ENCODE measurements around the gene PTK6.
"Not testable (repeated sequence)": the region's sequence is repeated elsewhere in the genome, so short reads cannot be mapped to it uniquely, and the experiment has no call there.

PTK6 gene

DNA sequence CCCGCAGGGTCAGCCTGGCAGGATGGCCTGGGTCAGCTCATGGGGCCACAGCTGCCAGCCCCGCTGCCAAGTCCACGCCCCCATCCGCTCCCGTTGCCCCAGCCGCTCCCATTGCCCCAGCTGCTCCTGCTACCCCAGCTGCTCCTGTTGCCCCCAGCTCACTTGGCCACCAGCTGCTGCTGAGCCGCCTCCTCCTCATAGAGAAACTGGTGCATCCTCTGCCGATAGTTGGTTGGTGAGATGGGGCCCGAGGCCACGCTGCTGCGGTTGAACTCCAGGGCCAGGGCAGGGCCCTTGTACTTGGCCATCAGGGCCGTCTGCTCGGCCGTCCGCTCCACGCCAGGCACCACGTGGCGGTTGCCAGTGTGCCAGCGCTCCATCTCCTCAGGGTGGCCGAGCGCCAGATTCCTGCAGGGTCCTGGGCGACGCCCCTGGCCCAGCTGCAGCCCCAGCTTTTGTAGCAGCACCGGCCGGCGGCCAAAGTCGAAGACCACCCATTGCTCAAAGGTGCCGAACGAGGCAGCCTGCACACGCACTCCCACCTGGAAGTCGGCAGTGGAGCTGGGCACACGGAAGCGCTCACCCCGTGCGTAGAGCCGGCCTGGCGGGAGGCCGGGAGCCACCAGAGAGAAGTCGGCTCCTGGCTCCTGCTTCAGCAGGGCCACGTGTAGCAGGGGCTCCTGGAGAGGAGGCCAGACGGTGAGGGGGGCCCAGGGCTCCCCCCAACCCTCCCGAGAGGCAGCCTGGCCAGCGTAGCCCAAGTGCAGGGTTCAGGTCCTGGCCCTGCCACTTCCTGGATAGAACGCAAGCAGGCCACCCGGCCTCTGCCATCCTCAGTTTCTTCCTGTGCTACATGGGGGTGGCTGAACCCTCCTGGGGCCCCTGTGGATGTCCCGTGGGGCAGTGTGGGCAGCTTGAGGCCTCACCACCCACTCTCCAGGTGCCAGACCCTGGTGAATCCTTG is 32.1 kb upstream of the PTK6 start:
- no peak for DNase-seq

DNA sequence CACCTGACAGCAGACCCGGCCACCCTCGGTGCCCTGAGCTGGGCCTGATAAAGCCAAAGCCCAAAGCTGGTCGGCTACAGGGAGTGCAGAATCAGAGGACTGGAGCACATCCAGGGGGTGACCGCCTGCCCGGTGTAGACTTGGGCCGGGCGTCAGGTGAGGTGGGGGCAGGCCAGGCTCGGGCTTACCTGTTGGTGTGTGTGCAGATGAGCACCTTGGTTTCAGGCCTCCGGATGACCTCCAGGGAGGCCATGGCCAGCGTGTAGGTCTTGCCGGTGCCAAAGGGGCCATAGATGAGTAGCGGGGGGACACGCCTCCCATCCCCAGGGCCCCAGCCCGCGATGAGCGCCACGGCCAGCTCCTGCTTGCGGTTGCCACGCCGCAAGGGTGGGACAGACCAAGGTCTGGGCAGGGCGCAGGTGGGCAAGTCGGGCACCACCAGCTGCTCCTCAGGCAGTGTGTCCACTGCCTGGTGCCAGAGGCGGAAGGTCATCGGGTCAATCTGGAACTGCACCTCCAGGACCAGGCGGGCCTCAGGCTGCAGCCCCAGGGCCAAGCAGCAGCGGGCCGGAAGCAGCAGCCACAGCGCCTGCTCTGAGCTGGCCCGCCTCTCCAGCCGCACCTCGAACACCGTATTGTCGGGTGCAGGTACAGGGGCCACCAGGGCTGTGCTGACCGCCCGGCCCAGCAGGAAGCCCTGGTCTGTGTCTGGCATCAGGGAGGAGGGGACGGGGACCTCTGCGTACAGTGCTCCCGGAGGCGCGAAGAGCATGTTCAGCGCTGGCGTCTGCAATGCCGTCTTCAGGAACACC is 31.2 kb upstream of the PTK6 start:
- no peak for DNase-seq

DNA sequence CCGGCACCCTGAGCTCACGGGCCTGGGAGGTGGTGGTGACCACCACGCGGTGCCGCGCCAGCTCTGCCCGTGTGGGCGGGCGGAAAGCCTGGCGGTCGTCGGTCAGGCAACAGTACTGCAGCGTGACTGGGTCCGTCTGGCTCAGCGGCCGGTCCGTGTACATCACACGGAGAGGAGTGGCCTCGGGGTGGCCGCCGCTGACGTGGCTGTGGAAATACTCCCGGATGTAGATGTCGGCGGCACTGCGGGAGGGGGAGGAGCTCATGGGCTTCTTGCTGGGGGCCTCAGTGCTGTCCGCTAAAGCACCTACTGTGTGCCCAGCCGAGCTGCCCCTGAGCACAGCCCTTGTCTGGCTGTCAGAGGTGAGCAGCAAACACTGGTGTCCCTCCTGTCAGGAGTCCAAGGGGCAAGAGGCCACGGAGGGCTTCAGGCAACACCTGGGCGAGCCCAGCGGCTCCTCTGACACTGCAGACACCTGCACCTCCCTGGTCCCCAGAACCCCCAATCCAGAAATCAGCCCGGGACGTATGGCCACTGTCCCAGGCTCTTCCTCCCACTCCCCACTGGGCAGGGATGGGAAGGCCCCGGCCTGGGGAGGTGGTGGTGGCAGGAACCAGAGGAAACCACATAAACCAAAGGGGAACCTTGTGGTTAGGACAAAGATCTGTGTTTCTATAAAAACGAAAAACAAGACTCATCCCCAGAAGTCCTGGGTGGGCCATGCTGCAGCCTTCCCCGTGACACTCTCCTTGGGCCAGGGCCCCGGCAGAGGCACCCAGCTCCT is 30.4 kb upstream of the PTK6 start:
- no peak for DNase-seq

DNA sequence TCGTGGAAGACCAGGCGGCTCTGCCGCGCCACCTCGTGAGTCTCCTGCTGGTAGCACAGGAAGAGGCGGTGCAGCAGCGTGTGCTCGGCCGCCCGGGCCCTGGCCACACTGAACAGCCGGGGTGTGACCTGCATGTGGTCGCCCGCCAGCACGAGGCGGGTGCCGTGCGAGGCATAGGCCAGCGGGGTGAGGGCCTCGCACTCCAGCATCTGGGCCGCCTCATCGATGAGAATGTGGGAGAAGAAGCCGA is 29.9 kb upstream of the PTK6 start:
- no peak for DNase-seq

DNA sequence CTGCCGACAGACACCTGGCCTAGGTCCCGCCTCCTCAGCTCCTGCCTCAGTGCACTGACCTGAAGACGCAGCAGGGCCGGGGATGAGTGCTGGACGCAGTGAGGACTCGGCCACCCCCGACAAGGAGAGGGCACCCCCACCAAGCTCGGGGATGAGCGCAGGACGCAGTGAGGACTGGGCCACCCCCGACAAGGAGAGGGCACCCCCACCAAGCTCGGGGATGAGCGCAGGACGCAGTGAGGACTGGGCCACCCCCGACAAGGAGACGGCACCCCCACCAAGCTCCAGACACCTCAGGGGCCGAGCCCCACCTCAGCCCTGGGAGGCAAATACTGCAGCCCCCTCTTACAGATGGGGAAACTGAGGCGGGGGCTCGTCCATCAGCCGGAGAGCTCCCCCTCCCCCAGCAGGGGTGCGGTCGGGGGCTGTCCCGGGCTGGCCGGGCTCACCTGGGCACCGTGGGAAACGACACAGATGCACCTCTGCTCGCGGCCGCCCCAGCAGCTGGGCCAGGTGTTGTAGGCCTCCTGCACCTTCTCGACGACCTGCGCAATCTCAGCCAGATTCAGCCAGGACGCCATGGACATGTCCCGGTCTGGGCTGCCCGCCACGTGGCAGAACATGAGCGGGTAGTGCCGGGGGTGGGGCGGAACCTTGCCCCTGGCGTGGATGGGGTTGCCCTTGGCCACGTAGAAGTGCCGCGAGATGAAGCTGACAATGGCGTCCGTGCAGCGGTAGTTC is 29.4 kb upstream of the PTK6 start:
- DNase-seq = no peak

DNA sequence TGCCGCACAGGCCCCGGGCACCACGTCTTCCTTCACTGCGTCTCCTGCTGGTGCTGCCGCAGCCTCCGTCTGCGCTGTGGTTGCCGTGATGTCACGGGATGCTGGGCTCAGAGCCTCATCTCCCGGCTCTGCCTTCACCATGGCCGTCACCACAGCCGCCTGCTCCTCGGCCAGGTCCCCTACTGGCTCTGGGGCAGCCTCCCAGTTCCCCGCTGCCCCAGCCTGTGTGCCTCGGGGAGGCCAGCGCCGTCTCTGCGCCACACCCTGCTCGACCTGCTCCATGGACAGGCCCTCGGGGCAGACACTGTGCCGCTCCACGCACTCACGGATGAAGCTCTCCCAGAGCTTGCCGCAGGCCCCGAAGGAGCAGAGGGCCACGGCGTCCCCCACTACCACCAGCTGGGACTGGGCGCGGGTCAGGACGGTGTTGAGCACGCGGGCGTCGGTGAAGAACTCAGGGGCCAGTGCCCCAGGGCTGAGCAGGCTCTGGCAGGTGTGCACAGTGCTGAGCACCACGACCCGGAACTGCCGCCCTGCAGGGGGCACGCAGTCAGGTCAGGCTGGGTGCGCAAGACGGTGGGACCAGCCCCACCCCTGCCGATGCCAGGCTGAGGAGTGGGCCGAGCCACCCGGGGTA is 28.6 kb upstream of the PTK6 start:
- DNase-seq = no peak

DNA sequence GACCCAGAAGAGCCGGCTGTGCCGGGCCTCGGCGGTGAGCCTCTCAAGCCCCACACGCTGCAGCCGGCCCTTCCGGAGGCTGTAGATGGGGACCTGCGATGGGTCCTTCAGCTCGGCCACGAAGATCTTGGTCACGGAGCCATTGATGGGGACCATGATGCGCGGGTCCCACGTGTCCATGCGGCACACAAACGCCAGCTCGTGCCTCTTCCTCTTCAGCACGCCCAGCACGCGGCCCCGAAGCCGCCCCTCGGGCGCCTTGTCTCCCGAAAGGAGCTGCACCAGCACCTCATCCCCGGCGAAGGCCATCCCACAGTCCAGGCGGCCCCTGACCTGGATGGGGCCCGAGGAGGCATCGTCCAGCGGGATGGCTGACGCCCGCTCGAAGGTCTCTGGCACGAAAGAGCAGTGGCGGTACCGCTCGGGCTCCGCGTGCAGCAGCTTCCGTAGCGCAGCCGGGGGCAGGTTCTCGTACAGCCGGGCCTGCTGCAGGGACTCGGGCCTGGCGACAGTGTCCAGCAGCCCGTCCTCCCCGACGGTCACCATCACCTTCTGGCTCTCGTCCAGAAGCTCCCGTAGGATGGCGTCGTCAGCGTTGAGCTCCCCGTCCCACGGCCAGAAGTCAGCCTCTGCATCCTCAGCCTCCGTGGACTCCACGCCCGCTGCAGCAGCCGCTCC is 28.0 kb upstream of the PTK6 start:
- no peak for DNase-seq

DNA sequence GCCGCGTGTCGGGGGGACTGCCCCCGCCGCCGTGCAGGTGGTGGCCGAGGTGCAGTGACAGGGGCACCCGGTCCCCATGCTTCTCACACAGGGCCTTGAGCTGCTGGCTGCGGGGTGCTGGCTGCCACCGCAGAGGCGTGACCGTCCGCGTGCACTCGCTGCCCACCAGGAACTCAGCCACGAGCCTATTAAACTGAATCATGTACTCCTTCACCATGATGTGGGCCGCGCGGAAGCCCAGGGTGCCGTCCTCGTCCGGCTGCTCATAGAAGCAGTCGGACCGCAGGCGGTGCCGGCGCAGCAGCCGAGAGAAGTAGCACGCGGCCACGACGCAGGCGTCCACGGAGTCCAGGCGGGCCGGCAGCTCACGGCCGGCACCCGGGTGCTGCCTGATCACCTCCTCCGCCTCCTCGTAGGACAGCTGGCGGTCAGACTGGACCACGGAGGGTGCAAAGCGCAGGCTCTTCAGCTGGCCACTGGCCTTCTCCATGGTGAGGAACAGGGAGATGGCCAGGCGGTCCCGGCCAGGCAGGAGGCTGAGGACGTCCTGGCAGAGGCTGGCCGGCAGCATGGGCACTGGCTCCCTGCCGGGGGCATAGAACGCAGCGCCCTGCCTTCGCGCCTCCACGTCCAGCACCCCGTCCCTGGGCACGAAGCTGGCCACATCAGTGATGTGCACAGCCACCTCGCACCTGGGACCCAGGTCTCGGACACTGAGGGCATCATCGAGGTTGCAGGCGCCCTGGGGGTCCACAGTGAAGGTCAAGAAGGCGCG is 27.0 kb upstream of the PTK6 start:
- no peak for DNase-seq

DNA sequence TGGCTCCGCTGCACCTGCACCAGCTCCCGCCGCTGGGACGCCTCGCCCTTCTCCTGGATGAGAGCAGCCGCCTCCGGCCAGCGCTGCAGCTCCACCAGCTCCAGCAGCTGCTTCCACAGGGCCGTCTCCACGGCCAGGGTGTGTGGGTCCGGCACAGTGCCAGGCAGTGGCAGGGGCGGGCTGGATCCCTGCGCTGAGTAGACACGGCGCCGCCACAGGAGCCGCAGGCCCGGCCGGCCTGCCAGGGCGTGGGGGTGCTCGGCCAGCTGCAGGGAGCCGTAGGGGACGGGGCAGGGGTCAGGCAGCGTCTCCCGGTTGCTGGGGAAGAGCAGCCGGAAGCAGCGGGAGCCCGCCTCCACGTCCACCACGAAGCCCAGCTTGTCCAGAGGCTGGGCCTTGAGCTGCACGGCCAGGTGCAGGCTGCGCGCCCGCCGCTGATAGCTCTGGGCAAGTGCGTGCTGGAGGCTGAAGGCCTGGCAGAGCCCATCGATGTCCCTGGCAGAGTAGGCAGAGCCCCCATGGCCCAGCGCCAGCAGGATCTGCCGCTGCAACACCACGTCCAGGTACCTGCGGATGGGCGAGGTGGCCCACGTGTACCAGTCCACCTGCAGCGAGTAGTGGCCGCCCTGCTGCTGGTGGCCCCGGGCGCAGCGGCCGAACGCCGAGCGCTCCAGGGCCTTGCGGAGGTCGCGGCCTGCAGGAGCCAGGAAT is 26.2 kb upstream of the PTK6 start:
- no peak for DNase-seq

DNA sequence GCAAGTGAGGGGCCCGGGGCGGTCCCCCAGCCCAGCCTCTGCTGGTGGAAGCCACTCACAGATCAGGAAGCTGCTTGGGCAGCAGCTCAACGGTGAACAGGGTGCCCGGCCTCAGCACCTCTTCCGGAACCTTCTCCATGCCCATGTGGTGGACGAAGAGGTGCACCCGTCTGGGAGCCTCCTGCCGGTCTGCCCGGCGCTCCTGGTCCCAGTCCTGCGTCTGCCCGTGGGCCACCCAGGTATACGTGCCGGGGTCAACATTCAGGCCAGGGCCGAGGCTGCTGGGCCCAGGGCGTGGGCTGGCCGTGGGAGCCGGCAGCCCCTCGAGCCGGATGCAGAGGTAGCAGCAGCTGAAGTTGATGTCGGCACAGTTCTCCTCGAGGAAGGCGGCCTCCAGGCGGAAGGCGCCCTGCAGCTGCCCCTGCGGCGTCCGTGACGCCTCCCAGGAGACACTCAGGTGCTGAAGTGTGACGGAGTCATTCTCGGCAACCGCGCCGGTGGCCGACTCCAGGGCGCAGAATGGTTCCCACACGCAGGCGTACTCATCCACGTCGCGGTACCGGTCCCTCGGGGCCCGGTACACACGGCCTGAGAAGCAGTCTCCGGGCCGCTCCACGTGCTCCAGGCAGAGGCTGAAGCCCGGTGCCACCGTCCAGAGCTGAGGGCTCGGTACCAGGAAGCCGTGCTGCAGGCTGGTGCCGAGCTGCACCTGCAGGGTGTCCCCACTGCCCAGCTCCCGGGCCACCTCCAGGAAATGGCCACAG is 25.5 kb upstream of the PTK6 start:
- no peak for DNase-seq

DNA sequence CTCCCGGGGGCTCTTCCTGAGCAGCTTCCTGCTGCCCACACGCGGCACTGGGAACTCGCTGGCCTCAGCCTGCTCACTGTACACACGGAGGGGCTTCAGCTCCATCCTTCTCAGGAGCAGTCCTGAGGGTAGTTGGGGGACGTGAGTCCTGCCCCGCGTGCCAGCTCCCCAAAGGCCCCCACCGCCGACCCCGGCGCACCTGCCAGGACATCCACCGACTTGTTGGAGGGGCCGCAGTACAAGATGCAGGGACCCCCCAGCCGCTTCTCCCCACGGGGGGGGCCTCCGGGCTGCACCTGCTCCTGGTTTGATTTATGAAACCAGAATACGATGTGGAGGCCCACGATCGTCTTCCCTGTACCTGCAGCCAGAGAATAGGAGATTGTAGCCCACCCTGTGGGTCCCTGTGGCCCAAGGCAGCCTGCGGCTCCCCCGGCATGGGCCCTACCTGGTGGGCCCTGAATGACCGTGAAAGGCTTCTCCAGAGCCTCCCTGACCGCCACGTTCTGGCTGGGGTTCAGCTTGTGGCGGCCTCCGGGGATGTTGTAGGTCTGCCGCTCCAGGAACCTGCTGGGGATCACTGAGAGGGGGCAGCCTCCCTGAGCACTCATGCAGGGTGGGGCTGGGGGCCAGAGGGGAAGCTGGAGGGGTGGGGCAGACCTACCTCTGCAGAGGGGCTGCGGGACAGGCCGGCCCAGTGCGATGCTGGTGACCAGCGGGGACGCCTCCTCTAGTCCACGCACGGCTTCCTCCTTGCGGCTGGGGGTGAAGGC is 24.6 kb upstream of the PTK6 start:
- no peak for DNase-seq

DNA sequence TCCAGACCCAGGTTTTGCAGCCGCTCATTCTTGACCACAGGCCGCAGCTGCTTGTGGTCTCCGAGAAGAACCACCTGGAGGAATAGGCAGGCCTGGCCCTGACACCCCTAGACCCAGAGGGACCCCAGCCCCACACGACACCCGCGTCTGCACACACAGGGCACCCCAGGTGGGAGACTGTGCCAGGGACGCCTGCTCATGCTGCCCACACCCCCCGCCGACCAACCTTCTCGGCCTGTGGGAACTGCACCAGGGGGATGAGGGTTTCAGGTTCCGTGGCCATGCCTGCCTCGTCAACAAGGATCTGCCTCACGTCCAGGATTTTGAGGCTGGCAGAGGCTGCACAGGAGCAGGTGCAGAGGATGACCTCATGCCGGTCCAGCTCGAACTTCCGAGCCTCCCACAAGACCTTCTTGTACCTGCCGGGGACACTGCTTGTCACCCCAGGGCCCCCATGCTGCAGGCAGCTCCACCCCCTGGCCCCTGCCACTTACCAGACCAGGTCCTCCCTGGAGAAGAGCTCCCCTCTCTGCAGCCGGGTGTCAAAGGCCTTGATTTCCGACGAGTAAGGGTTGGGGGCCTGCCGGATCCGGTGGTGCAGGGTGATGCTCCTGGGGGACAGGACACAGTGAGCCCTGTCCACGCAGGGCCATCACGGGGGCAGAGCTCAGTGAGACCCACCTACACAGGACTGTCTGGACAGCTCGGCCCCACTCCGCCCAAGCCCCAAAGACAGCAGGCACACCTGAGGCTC is 23.9 kb upstream of the PTK6 start:
- no peak for DNase-seq

DNA sequence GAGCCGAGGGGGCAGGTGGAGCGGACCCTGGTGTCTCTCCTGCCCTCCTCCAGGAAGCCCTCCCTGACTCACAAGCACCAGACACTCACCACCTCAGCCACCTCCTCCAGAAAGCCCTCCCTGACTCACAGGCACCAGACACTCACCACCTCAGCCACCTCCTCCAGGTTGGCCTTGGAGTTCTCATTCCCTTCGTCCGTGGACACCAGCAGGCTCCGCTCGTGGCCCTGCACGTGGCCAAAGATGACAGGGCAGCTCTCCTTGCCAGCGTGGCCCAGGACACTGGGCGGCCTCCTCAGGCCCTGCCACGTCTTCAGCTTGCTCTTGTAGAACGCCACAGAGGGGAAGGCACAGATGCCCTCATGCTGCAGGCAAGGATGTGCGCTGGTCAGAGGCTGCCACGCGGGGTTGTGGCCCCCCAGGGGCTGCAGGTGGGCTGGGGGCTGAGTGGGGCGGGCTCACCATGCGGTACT is 23.2 kb upstream of the PTK6 start:
- DNase-seq = no peak

DNA sequence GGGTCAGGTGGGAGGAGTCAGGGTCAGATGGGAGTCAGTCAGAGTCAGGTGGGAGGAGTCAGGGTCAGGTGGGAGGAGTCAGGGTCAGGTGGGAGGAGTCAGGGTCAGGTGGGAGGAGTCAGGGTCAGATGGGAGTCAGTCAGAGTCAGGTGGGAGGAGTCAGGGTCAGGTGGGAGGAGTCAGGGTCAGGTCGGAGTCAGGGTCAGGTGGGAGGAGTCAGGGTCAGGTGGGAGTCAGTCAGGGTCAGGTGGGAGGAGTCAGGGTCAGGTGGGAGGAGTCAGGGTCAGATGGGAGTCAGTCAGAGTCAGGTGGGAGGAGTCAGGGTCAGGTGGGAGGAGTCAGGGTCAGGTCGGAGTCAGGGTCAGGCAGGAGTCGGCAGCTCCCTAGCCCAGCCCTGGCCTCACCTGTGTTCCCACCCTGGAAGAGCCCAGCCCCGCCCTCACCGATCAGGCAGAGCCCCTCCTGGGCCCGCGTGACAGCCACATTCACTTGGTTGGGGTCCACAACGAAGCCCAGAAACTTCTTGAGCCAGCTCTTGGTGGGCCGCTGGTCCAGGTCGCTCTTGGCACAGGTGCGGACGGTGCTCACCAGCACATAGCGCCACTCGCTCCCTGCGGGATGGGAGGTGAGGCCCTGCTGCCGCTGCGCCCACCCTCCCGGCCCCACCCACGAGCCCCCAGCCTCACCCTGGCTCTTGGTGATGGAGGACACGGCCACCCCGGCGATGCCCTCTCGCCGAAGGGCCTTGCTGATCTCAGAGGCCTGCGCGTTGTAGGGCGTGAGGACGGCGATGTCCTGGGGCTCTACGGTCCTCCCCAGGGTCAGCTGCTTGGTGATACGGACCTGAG is 22.5 kb upstream of the PTK6 start:
- not testable (repeated sequence) for DNase-seq

DNA sequence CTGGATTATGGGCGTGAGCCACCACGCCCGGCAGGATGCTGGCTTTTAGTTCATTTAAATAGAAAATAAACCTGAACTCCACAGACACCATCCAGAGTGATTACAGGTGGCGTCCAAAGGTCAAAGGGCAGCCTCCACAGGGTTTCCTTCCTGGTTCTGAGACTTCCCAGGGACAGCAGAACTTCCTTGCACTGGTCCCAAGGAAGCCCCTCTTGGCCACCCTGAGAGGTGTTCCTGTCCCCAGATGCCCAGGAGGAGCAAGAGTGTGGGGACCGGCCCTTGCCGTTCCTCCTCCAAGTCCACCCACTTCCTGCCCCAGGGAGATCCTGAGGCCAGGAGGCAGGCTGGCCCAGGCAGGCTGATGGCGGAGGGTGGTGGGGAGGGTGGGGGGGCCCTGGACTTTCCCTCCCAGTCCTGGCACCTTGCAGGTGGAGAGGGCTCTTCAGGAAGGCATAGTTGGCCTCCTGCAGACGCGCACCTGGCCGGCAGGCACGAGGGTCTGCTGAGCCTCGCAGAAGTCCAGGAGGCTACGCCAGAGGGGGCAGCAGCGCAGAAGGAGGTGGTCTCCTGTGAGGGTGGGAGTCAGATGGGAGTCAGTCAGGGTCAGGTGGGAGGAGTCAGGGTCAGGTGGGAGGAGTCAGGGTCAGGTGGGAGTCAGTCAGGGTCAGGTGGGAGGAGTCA is 21.8 kb upstream of the PTK6 start:
- no peak for DNase-seq

DNA sequence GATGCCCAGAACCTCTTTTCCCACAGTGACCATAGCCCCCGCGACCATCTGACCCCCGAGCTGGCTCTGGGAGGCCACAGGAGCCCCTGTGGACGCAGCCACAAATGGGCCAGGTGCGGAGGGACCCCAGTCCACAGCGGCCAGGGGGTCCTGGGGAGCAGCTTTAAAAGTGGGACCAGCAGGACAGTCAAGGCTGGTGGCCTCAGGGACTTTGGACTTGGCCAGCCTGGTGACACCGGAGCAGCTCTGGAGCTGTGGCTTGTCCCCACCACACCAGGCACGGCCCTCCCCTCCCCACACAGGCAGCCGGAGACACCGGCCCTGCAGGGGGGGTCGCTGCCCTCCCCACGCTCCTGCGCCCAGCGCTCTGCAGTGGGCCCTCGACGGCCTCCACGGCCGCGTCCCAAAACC is 20.3 kb upstream of the PTK6 start:
- DNase-seq = no peak

Data from NCI-H345 (cell line).